ENCODE data around the gene HTT-AS. TPM values are rescaled to one million over a fixed set of nuclear protein-coding genes. Genes with fewer than 3 reads are reported as not detected.

HTT-AS gene
- total RNA-seq, result not detected
- not detected for polyA plus RNA-seq
- long read RNA-seq, donor 1, result 0 reads
- long read RNA-seq, donor 2, result 0 reads
- long read RNA-seq, donor 3, result 0 reads
- long read RNA-seq, donor 4, result 0 reads

DNA sequence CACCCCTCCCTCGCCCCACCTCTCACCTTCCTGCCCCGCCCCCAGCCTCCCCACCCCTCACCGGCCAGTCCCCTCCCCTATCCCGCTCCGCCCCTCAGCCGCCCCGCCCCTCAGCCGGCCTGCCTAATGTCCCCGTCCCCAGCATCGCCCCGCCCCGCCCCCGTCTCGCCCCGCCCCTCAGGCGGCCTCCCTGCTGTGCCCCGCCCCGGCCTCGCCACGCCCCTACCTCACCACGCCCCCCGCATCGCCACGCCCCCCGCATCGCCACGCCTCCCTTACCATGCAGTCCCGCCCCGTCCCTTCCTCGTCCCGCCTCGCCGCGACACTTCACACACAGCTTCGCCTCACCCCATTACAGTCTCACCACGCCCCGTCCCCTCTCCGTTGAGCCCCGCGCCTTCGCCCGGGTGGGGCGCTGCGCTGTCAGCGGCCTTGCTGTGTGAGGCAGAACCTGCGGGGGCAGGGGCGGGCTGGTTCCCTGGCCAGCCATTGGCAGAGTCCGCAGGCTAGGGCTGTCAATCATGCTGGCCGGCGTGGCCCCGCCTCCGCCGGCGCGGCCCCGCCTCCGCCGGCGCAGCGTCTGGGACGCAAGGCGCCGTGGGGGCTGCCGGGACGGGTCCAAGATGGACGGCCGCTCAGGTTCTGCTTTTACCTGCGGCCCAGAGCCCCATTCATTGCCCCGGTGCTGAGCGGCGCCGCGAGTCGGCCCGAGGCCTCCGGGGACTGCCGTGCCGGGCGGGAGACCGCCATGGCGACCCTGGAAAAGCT lies at the start of gene HTT-AS, which contains the start of gene HTT:
HTT-AS (minus strand) TSS at position 461 of the 768 bp plus-strand sequence.
HTT (plus strand) TSS at position 604 of the 768 bp plus-strand sequence; CDS start at position 749, 145 bp downstream.
- 1% methylated on average over 81 of the region's 81 CpGs for WGBS
- intact Hi-C loops (cut with DNase I), result no loop called here
- no peaks in the 10 kb centered on the region for H3K27me3 ChIP-seq (ENCODE audit: control insufficient read depth, insufficient read depth)
- H3K27ac ChIP-seq (ENCODE audit: low read length), result peak within 1 kb of the TSS; percentile 60
- ATAC-seq (peak; percentile 93 to 94), DNase-seq (peak; percentile 97 to 100 (median 98))
- no peaks in the 10 kb centered on the region for H3K9me3 ChIP-seq (ENCODE audit: control insufficient read depth, low read length)
- peak within 1 kb of the TSS; percentile 70 for H3K4me3 ChIP-seq (ENCODE audit: low read length)
- peaks cover 2% of the 10 kb centered on the region for H3K4me1 ChIP-seq (ENCODE audit: control insufficient read depth, insufficient read depth, low read length)

- Histone ChIP-seq H3K4me1 (ENCODE audit: control insufficient read depth, insufficient read depth, low read length) (peaks cover 4% of the 10 kb centered on the region), H3K4me3 (ENCODE audit: low read length) (no peak overlapping the region), H3K27ac (ENCODE audit: low read length) (no peak overlapping the region), H3K9me3 (ENCODE audit: control insufficient read depth, low read length) (no peaks in the 10 kb centered on the region), H3K27me3 (ENCODE audit: control insufficient read depth, insufficient read depth) (no peaks in the 10 kb centered on the region)
- DNase-seq (no peak), ATAC-seq (peak; percentile 58 to 64)
- intact Hi-C loops (cut with DNase I), result no loop called here
- 44% methylated on average over 3 of the region's 3 CpGs for WGBS
Observed at GRCh38 chr4:3123181-3123671, 48.9 kb upstream of the HTT-AS start.

DNA sequence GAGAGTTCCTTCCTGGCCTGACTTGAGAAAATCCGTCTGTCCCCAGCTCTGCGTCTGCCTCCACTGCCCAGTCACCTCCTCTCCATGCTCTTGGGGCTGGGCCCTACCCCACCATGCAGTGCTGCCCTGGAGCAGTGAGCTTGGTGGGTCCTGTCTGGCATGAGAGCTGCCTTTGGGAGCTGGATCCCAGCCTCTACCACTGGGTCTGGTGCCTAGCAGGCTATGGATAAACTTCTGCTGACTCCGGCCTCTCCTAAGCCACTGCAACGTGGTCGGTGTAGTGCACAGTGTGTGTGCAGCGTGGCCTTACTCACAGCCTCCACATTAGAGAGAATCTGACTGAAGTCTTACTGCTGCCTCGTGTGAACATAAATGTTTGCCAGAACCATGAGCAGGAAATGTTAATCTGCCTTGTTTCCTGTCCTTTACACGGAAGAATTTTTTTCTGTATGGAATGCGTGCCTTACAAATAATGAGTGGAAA lies 47.8 kb upstream of the HTT-AS start:
- ATAC-seq (peak; percentile 82 to 89), DNase-seq (peak in 1 of 3 donors; percentile 58)
- Histone ChIP-seq H3K4me3 (ENCODE audit: low read length) (no peak overlapping the region), H3K9me3 (ENCODE audit: control insufficient read depth, low read length) (no peaks in the 10 kb centered on the region), H3K27me3 (ENCODE audit: control insufficient read depth, insufficient read depth) (no peaks in the 10 kb centered on the region), H3K27ac (ENCODE audit: low read length) (peak overlapping the region; percentile 49), H3K4me1 (ENCODE audit: control insufficient read depth, insufficient read depth, low read length) (peaks cover 4% of the 10 kb centered on the region)
- intact Hi-C loops (cut with DNase I), result no loop called here
- WGBS, result 30% methylated on average over 9 of the region's 9 CpGs

DNA sequence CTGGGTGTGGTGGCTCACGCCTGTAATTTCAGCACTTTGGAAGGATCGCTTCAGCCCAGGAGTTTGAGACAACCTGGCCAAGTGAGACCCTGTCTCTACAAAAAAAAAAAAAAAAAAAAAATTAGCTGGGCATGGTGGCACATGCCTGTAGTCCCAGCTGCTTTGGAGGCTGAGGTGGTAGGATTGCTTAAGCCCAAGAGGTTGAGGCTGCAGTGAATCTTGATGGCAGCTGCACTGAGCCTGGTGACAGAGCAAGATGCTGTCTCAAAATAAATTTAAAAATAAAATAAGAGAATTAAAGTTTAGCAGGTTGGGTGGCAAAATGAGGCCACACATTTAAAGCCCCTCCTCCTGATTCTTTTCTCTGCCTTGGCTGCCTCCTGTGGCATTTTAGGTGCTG lies 47.3 kb upstream of the HTT-AS start:
- Histone ChIP-seq H3K27me3 (ENCODE audit: control insufficient read depth, insufficient read depth) (no peaks in the 10 kb centered on the region), H3K27ac (ENCODE audit: low read length) (peak overlapping the region; percentile 49), H3K4me1 (ENCODE audit: control insufficient read depth, insufficient read depth, low read length) (peaks cover 4% of the 10 kb centered on the region), H3K4me3 (ENCODE audit: low read length) (no peak overlapping the region), H3K9me3 (ENCODE audit: control insufficient read depth, low read length) (no peaks in the 10 kb centered on the region)
- ATAC-seq, result no peak
- intact Hi-C loops (cut with DNase I), result no loop called here
- WGBS, result 92% methylated on average over 2 of the region's 2 CpGs
- DNase-seq, result no peak

- peaks cover 4% of the 10 kb centered on the region for H3K4me1 ChIP-seq (ENCODE audit: control insufficient read depth, insufficient read depth, low read length)
- H3K4me3 ChIP-seq (ENCODE audit: low read length), result no peak overlapping the region
- DNase-seq (no peak), ATAC-seq (no peak)
- no peak overlapping the region for H3K27ac ChIP-seq (ENCODE audit: low read length)
- intact Hi-C loops (cut with DNase I), result no loop called here
- 92% methylated on average over 9 of the region's 9 CpGs for WGBS
- H3K9me3 ChIP-seq (ENCODE audit: control insufficient read depth, low read length), result no peaks in the 10 kb centered on the region
- H3K27me3 ChIP-seq (ENCODE audit: control insufficient read depth, insufficient read depth), result no peaks in the 10 kb centered on the region
Observed at GRCh38 chr4:3121110-3121509, 46.8 kb upstream of the HTT-AS start.

GRCh38 chr4:3119464-3119863 lies 45.1 kb upstream of the HTT-AS start:
- DNase-seq (no peak), ATAC-seq (no peak)
- intact Hi-C loops (cut with DNase I), result no loop called here
- no peak overlapping the region for H3K27ac ChIP-seq (ENCODE audit: low read length)
- H3K4me1 ChIP-seq (ENCODE audit: control insufficient read depth, insufficient read depth, low read length), result peaks cover 4% of the 10 kb centered on the region
- no peaks in the 10 kb centered on the region for H3K27me3 ChIP-seq (ENCODE audit: control insufficient read depth, insufficient read depth)
- H3K4me3 ChIP-seq (ENCODE audit: low read length), result no peak overlapping the region
- 87% methylated on average over 2 of the region's 2 CpGs for WGBS
- H3K9me3 ChIP-seq (ENCODE audit: control insufficient read depth, low read length), result no peaks in the 10 kb centered on the region

GRCh38 chr4:3118312-3118711 lies 44.0 kb upstream of the HTT-AS start:
- ATAC-seq (no peak), DNase-seq (no peak)
- intact Hi-C loops (cut with DNase I), result no loop called here
- Histone ChIP-seq H3K4me3 (ENCODE audit: low read length) (no peak overlapping the region), H3K9me3 (ENCODE audit: control insufficient read depth, low read length) (no peaks in the 10 kb centered on the region), H3K27me3 (ENCODE audit: control insufficient read depth, insufficient read depth) (no peaks in the 10 kb centered on the region), H3K4me1 (ENCODE audit: control insufficient read depth, insufficient read depth, low read length) (peaks cover 4% of the 10 kb centered on the region), H3K27ac (ENCODE audit: low read length) (no peak overlapping the region)
- WGBS, result 89% methylated on average over 8 of the region's 8 CpGs

GRCh38 chr4:3116955-3117354 lies 42.6 kb upstream of the HTT-AS start:
- Histone ChIP-seq H3K4me3 (ENCODE audit: low read length) (no peak overlapping the region), H3K27ac (ENCODE audit: low read length) (no peak overlapping the region), H3K4me1 (ENCODE audit: control insufficient read depth, insufficient read depth, low read length) (peaks cover 1% of the 10 kb centered on the region), H3K9me3 (ENCODE audit: control insufficient read depth, low read length) (no peaks in the 10 kb centered on the region), H3K27me3 (ENCODE audit: control insufficient read depth, insufficient read depth) (no peaks in the 10 kb centered on the region)
- intact Hi-C loops (cut with DNase I), result no loop called here
- DNase-seq (no peak), ATAC-seq (peak in 1 of 2 donors; percentile 29)
- whole genome bisulfite sequencing, result 37% methylated on average over 2 of the region's 2 CpGs

GRCh38 chr4:3115637-3116270 lies 41.4 kb upstream of the HTT-AS start:
- no peaks in the 10 kb centered on the region for H3K9me3 ChIP-seq (ENCODE audit: control insufficient read depth, low read length)
- no peaks in the 10 kb centered on the region for H3K27me3 ChIP-seq (ENCODE audit: control insufficient read depth, insufficient read depth)
- no peaks in the 10 kb centered on the region for H3K4me1 ChIP-seq (ENCODE audit: control insufficient read depth, insufficient read depth, low read length)
- no peak for ATAC-seq
- H3K4me3 ChIP-seq (ENCODE audit: low read length), result no peak overlapping the region
- WGBS, result 87% methylated on average over 15 of the region's 15 CpGs
- no peak for DNase-seq
- intact Hi-C loops (cut with DNase I), result no loop called here
- no peak overlapping the region for H3K27ac ChIP-seq (ENCODE audit: low read length)

GRCh38 chr4:3114377-3114776 lies 40.0 kb upstream of the HTT-AS start:
- no peak overlapping the region for H3K27ac ChIP-seq (ENCODE audit: low read length)
- intact Hi-C loops (cut with DNase I), result no loop called here
- WGBS, result 97% methylated on average over 6 of the region's 6 CpGs
- no peak overlapping the region for H3K4me3 ChIP-seq (ENCODE audit: low read length)
- ATAC-seq (no peak), DNase-seq (no peak)
- no peaks in the 10 kb centered on the region for H3K27me3 ChIP-seq (ENCODE audit: control insufficient read depth, insufficient read depth)
- H3K4me1 ChIP-seq (ENCODE audit: control insufficient read depth, insufficient read depth, low read length), result peaks cover 2% of the 10 kb centered on the region
- H3K9me3 ChIP-seq (ENCODE audit: control insufficient read depth, low read length), result no peaks in the 10 kb centered on the region

Data from right cardiac atrium (tissue), 5 donors.